Posterior cingulate gyrus (tissue), 11 donors: ENCODE results near the gene DNAH12.

Experiments used
- DNase-seq, 10 donors: peaks; one replicate each; pipeline versions ENCODE4 v3.0.0 to v3.0.0-alpha.2; 2020 to 2021; ENCODE audit warnings: mixed read lengths in 3 of 10
- intact Hi-C: fragments of 100-400 bp; cut with DNase I; formaldehyde crosslinking; loops from one replicate; pipeline ENCODE4 v1.15.1; 2023

Gene DNAH12

DNA sequence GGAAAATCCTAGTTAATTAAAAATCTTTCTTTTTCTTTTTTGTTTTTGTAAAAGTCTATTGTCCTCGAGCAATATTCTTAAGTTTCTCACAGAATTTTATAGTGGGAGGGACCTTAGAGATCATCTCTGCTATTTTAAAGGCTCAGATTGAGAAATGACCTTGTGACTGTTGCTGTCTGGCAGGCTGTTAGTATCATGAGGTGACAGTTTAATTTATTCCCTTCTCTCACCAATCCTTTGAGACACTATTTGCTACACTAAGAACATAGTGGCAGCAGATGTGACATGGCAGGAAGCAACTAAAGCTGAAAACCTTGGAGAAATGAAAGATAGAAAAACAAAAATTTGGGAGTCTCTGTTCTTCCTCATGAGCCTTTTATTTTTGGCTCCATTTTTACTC is 291.7 kb downstream of the DNAH12 start:
- intact Hi-C loops: no loop called here

DNA sequence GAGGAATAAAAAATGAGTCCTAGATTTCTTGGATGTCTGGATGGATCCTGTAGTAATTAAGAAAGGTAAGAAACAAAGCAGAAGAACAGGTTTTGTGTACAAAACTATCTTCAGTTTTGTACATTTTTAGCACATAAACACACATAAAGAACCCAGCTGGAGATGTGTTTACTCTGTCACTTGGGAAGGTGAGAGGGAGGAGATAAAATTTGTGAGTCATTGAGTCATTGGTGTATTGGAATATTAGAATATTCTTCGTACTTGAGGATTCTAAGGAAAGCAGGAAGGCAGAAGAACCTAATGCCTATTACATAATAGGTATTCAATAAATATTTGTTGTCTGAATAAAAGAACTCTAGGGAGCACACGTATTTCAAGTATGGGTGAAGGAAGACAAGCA is 299.2 kb downstream of the DNAH12 start:
- no peak for DNase-seq
- intact Hi-C loops: no loop called here

More for the DNA sequence above, 291.7 kb downstream of the DNAH12 start:
- no peak for DNase-seq
